Thoracic aorta (tissue), 2 donors: Measurements from ENCODE around the gene PLA2G1B. TPM values are rescaled to one million over a fixed set of nuclear protein-coding genes. Genes with fewer than 3 reads are reported as not detected.

Source experiments
- ATAC-seq: fragments of 150-250 bp; one replicate; pipeline ENCODE4 v1.8.0; 2017; ENCODE audit warnings: low read depth; ENCODE audit not compliant: insufficient number of reproducible peaks, low FRiP score
- DNase-seq: peaks from one replicate; pipeline ENCODE4 v3.0.0-alpha.2; 2020; ENCODE audit warnings: low spot score
- H3K27ac ChIP-seq, 2 donors: fragments of 200-600 bp; sonication (generic); 1 replicate in 1 of 2; 2 replicates in 1 of 2; pipeline ENCODE4 v1.5.1; 2016; ENCODE audit warnings: mild to moderate bottlenecking in 2 of 2, moderate library complexity in 2 of 2
- H3K27me3 ChIP-seq: fragments of 200-600 bp; sonication (generic); replicated peaks from 2 replicates; pipeline ENCODE4 v1.6.0; 2016; ENCODE audit warnings: mild to moderate bottlenecking; ENCODE audit not compliant: insufficient read depth
- H3K36me3 ChIP-seq: fragments of 200-600 bp; sonication (generic); one replicate; pipeline ENCODE4 v1.5.1; 2016
- H3K4me1 ChIP-seq, 2 donors: fragments of 200-600 bp; sonication (generic); 1 replicate in 1 of 2; 2 replicates in 1 of 2; pipeline versions ENCODE4 v1.5.1 to v1.6.0; 2016; ENCODE audit warnings: low read depth in 2 of 2, mild to moderate bottlenecking in 1 of 2; ENCODE audit not compliant: control insufficient read depth in 1 of 2
- H3K4me3 ChIP-seq: fragments of 200-600 bp; sonication (generic); 2 replicates; pipeline ENCODE4 v1.5.1; 2016; ENCODE audit warnings: mild to moderate bottlenecking
- H3K9me3 ChIP-seq: fragments of 200-600 bp; sonication (generic); 2 replicates; pipeline ENCODE4 v1.5.1; 2016
- CTCF ChIP-seq: fragments of 200-600 bp; sonication (generic); IDR thresholded peaks from one replicate; pipeline ENCODE4 v1.5.1; 2019; ENCODE audit warnings: antibody characterized with exemption
- total RNA-seq, 2 donors: library from RNA; depleted of rRNA; stranded (reverse); fragments of >200 nt; gene quantifications; one replicate each; pipeline versions ENCODE4 v1.1.0 to v1.2.3, GENCODE V29; 2016

PLA2G1B gene
- total RNA-seq, 2 donors from 2014 or later = not detected

- Histone ChIP-seq H3K9me3 (no peaks in the 10 kb centered on the region), H3K4me3 (no peak overlapping the region), H3K4me1 (no peaks in the 10 kb centered on the region), H3K27ac (no peak overlapping the region), H3K36me3 (no peaks in the 10 kb centered on the region), H3K27me3 (no peaks in the 10 kb centered on the region)
- TF ChIP-seq CTCF = no peak
- ATAC-seq = no peak
- no peak for DNase-seq
These were observed 49.2 kb downstream of the PLA2G1B start for GRCh38 chr12:120278137-120279069.

- Histone ChIP-seq H3K4me1 (no peaks in the 10 kb centered on the region), H3K27ac (no peak overlapping the region), H3K27me3 (no peaks in the 10 kb centered on the region), H3K36me3 (no peaks in the 10 kb centered on the region), H3K9me3 (no peaks in the 10 kb centered on the region), H3K4me3 (no peak overlapping the region)
- DNase-seq (no peak), ATAC-seq (no peak)
- no peak for TF ChIP-seq CTCF
These were observed 50.8 kb downstream of the PLA2G1B start for GRCh38 chr12:120276734-120277133.

Other genes starting within 250 kb of the PLA2G1B start
- 10 to 100 TPM; 23.2 to 30.3 TPM for gene RAB35, start 211.0 kb downstream of the PLA2G1B start, total RNA-seq
- gene GCN1, start 133.1 kb downstream of the PLA2G1B start, total RNA-seq = 10 to 100 TPM; 56.8 to 91.5 TPM
- gene RPLP0, start 126.7 kb downstream of the PLA2G1B start, total RNA-seq = 1,000 to 10,000 TPM; 1,020 to 1,220 TPM
- 100 to 1,000 TPM in 1 of 2 donors, 10 to 100 TPM in 1; 93.0 to 105 TPM for gene PXN, start 62.0 kb downstream of the PLA2G1B start, total RNA-seq
- gene RNU4-2, start 35.9 kb downstream of the PLA2G1B start, total RNA-seq = under 1 TPM; under 0.01 TPM
- gene RNU4-1, start 34.5 kb downstream of the PLA2G1B start, total RNA-seq = not detected
- 1 to 10 TPM in 1 of 2 donors, under 1 TPM in 1; 0.56 to 8.8 TPM for gene SIRT4, start 25.5 kb downstream of the PLA2G1B start, total RNA-seq
- gene MSI1, start 41.4 kb upstream of the PLA2G1B start, total RNA-seq = under 1 TPM in 1 of 2 donors, not detected in 1; 0.27 TPM
- 100 to 1,000 TPM; 229 to 431 TPM for gene COX6A1, start 110.3 kb upstream of the PLA2G1B start, total RNA-seq
- gene TRIAP1, start 118.6 kb upstream of the PLA2G1B start, total RNA-seq = 10 to 100 TPM in 1 of 2 donors, 1 to 10 TPM in 1; 7.1 to 11.4 TPM
- 10 to 100 TPM; 16.9 to 17.7 TPM for gene GATC, start 118.7 kb upstream of the PLA2G1B start, total RNA-seq
- gene SRSF9, start 142.0 kb upstream of the PLA2G1B start, total RNA-seq = 10 to 100 TPM; 41.0 to 83.5 TPM
- gene DYNLL1, start 168.3 kb upstream of the PLA2G1B start, total RNA-seq = 100 to 1,000 TPM; 167 to 199 TPM
- 10 to 100 TPM; 16.5 to 38.0 TPM for gene COQ5, start 201.4 kb upstream of the PLA2G1B start, total RNA-seq
- 100 to 1,000 TPM in 1 of 2 donors, 10 to 100 TPM in 1; 98.0 to 165 TPM for gene RNF10, start 206.6 kb upstream of the PLA2G1B start, total RNA-seq